ENCODE measurements around the gene SLC1A2.

SLC1A2 gene

GRCh38 chr11:35389897-35390465 is 29.4 kb downstream of the SLC1A2 start:
- no peak overlapping the region for H3K4me3 ChIP-seq
- H3K27ac ChIP-seq, result no peak overlapping the region
- no peak for DNase-seq (ENCODE audit: low spot score)
- TF ChIP-seq CTCF (IDR thresholded peaks at IDR 0.05), result no peak

GRCh38 chr11:35389112-35389511 is 30.2 kb downstream of the SLC1A2 start:
- no peak for TF ChIP-seq CTCF (IDR thresholded peaks at IDR 0.05)
- no peak overlapping the region for H3K27ac ChIP-seq
- no peak for DNase-seq (ENCODE audit: low spot score)
- H3K4me3 ChIP-seq, result no peak overlapping the region

GRCh38 chr11:35388061-35388460 is 31.3 kb downstream of the SLC1A2 start:
- no peak overlapping the region for H3K4me3 ChIP-seq
- H3K27ac ChIP-seq, result no peak overlapping the region
- no peak for TF ChIP-seq CTCF (IDR thresholded peaks at IDR 0.05)
- DNase-seq (ENCODE audit: low spot score), result no peak

- Histone ChIP-seq H3K4me3 (no peak overlapping the region), H3K27ac (no peak overlapping the region)
- no peak for DNase-seq (ENCODE audit: low spot score)
- TF ChIP-seq CTCF (IDR thresholded peaks at IDR 0.05), result no peak
These were observed 32.0 kb downstream of the SLC1A2 start for GRCh38 chr11:35387111-35387982.

GRCh38 chr11:35383953-35384352 is 35.4 kb downstream of the SLC1A2 start:
- DNase-seq (ENCODE audit: low spot score), result no peak
- TF ChIP-seq CTCF (IDR thresholded peaks at IDR 0.05), result no peak
- Histone ChIP-seq H3K27ac (no peak overlapping the region), H3K4me3 (no peak overlapping the region)

- DNase-seq (ENCODE audit: low spot score), result no peak
- H3K27ac ChIP-seq, result no peak overlapping the region
- no peak for TF ChIP-seq CTCF (IDR thresholded peaks at IDR 0.05)
- no peak overlapping the region for H3K4me3 ChIP-seq
These were observed 37.5 kb downstream of the SLC1A2 start for GRCh38 chr11:35381709-35382322.

Data from coronary artery (tissue), 2 donors.